SK-N-SH (cell line): Measurements from ENCODE around the gene TMEM98.

ENCODE experiments used
- EP300 ChIP-seq, 2 experiments: IDR thresholded peaks; 2 replicates each; pipeline versions ENCODE4 v1.4.0 to v1.6.1; 2012; ENCODE audit warnings: borderline replicate concordance in 1 of 2, low read depth in 1 of 2, low read length in 1 of 2
- EZH2phosphoT487 ChIP-seq: fragments of 200-600 bp; sonication (generic); IDR thresholded peaks from 2 replicates; pipeline ENCODE4 v1.6.1; 2017; ENCODE audit warnings: low read depth, mixed run types, mild to moderate bottlenecking, antibody characterized with exemption, moderate library complexity, borderline replicate concordance
- FOXJ3 ChIP-seq: sonication (generic); formaldehyde crosslinking; IDR thresholded peaks from 2 replicates; pipeline ENCODE4 v1.5.1; 2020; ENCODE audit warnings: mild to moderate bottlenecking, missing genetic modification reagents
- GABPA ChIP-seq: IDR thresholded peaks from 2 replicates; pipeline ENCODE4 v1.4.0; 2012; ENCODE audit warnings: low read depth, mild to moderate bottlenecking
- NFIC ChIP-seq: IDR thresholded peaks from 2 replicates; pipeline ENCODE4 v1.4.0; 2012; ENCODE audit warnings: borderline replicate concordance
- POLR2AphosphoS5 ChIP-seq: IDR thresholded peaks from 2 replicates; pipeline ENCODE4 v1.6.1; 2012; ENCODE audit warnings: low read depth, low read length
- RAD21 ChIP-seq: IDR thresholded peaks from 2 replicates; pipeline ENCODE4 v1.6.1; 2012; ENCODE audit warnings: mild to moderate bottlenecking, low read length
- SMC3 ChIP-seq: IDR thresholded peaks from 2 replicates; pipeline ENCODE4 v1.6.1; 2012; ENCODE audit warnings: low read depth, low read length, improper control_type of control experiment
- TAF1 ChIP-seq: IDR thresholded peaks from 2 replicates; pipeline ENCODE4 v1.6.1; 2012; ENCODE audit warnings: low read depth, mild to moderate bottlenecking, low read length, moderate library complexity, borderline replicate concordance
- YY1 ChIP-seq: IDR thresholded peaks from 2 replicates; pipeline ENCODE4 v1.4.0; 2012; ENCODE audit warnings: low read depth, mild to moderate bottlenecking
- TF ChIP-seq, protein P1 (sequence below): fragments of 200-600 bp; sonication (generic); IDR thresholded peaks from 2 replicates; pipeline ENCODE4 v1.6.1; 2017; ENCODE audit warnings: antibody characterized with exemption, mild to moderate bottlenecking, moderate library complexity
- TF ChIP-seq, protein P2 (sequence below): IDR thresholded peaks from 2 replicates; pipeline ENCODE4 v1.4.0; 2012; ENCODE audit warnings: low read depth, borderline replicate concordance
- TF ChIP-seq, protein P3 (sequence below): IDR thresholded peaks from 2 replicates; pipeline ENCODE4; 2012

DNA sequence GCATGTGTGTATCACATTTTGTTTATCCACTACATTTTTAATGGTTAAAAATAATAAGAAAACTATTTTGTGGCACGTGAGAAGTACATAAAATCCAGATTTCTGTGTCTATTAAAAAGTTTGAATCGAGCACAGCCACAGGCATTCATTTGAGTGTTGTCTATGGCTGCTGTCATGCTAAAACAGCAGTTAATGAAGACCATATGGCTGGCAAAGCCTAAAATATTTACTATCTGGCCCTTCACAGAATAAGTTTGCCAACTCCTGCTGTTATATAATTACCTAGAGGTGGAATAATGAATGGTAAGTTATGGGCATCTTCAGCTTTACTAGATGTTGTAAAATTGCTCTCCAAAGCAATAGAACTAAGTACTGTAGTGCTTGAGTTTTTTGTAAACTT, 30.5 kb downstream of the TMEM98 start:
- TF ChIP-seq, protein P1, sequence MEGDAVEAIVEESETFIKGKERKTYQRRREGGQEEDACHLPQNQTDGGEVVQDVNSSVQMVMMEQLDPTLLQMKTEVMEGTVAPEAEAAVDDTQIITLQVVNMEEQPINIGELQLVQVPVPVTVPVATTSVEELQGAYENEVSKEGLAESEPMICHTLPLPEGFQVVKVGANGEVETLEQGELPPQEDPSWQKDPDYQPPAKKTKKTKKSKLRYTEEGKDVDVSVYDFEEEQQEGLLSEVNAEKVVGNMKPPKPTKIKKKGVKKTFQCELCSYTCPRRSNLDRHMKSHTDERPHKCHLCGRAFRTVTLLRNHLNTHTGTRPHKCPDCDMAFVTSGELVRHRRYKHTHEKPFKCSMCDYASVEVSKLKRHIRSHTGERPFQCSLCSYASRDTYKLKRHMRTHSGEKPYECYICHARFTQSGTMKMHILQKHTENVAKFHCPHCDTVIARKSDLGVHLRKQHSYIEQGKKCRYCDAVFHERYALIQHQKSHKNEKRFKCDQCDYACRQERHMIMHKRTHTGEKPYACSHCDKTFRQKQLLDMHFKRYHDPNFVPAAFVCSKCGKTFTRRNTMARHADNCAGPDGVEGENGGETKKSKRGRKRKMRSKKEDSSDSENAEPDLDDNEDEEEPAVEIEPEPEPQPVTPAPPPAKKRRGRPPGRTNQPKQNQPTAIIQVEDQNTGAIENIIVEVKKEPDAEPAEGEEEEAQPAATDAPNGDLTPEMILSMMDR = no peak
- no peak for TF ChIP-seq EP300 (IDR thresholded peaks at IDR 0.05; ENCODE audit: borderline replicate concordance in 1 of 2, low read depth in 1 of 2, low read length in 1 of 2)
- no peak for TF ChIP-seq RAD21
- TF ChIP-seq POLR2AphosphoS5 = no peak
- TF ChIP-seq, protein P2, sequence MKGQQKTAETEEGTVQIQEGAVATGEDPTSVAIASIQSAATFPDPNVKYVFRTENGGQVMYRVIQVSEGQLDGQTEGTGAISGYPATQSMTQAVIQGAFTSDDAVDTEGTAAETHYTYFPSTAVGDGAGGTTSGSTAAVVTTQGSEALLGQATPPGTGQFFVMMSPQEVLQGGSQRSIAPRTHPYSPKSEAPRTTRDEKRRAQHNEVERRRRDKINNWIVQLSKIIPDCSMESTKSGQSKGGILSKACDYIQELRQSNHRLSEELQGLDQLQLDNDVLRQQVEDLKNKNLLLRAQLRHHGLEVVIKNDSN = no peak
- no peak for TF ChIP-seq YY1
- TF ChIP-seq TAF1 = no peak
- no peak for TF ChIP-seq EZH2phosphoT487
- TF ChIP-seq FOXJ3 (CRISPR knock-in tag) = no peak
- no peak for TF ChIP-seq SMC3
- TF ChIP-seq NFIC = no peak
- TF ChIP-seq, protein P3, sequence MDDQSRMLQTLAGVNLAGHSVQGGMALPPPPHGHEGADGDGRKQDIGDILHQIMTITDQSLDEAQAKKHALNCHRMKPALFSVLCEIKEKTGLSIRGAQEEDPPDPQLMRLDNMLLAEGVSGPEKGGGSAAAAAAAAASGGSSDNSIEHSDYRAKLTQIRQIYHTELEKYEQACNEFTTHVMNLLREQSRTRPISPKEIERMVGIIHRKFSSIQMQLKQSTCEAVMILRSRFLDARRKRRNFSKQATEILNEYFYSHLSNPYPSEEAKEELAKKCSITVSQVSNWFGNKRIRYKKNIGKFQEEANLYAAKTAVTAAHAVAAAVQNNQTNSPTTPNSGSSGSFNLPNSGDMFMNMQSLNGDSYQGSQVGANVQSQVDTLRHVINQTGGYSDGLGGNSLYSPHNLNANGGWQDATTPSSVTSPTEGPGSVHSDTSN = no peak
- no peak for TF ChIP-seq GABPA
